GM23248 (cell line): ENCODE measurements around the gene RPS8. TPM values are rescaled to one million over a fixed set of nuclear protein-coding genes. Genes with fewer than 3 reads are reported as not detected.
"Not testable (repeated sequence)": the region's sequence is repeated elsewhere in the genome, so short reads cannot be mapped to it uniquely, and the experiment has no call there.

Experiments used
- DNase-seq: peaks from one replicate; pipeline ENCODE4 v3.0.0-alpha.2; 2015
- H2AFZ ChIP-seq: fragments of 200-600 bp; sonication (generic); 2 replicates; pipeline ENCODE4 v1.6.1; 2016; ENCODE audit warnings: antibody characterized with exemption
- H3F3A ChIP-seq: fragments of 200-600 bp; sonication (generic); 2 replicates; pipeline ENCODE4 v1.6.1; 2016; ENCODE audit warnings: mild to moderate bottlenecking, antibody characterized with exemption, mixed run types; ENCODE audit not compliant: insufficient read depth
- H3K27ac ChIP-seq: fragments of 200-600 bp; sonication (generic); 2 replicates; pipeline ENCODE4 v1.5.1; 2016; ENCODE audit warnings: mild to moderate bottlenecking
- H3K27me3 ChIP-seq: fragments of 200-600 bp; sonication (generic); replicated peaks from 2 replicates; pipeline ENCODE4 v1.6.1; 2016; ENCODE audit warnings: mild to moderate bottlenecking; ENCODE audit not compliant: insufficient read depth
- H3K36me3 ChIP-seq: fragments of 200-600 bp; sonication (generic); 2 replicates; pipeline ENCODE4 v1.6.1; 2016; ENCODE audit warnings: low read depth, mild to moderate bottlenecking
- H3K4me1 ChIP-seq: fragments of 200-600 bp; sonication (generic); 2 replicates; pipeline ENCODE4 v1.6.1; 2016; ENCODE audit warnings: mild to moderate bottlenecking; ENCODE audit not compliant: insufficient read depth
- H3K4me2 ChIP-seq: fragments of 200-600 bp; sonication (generic); one replicate; pipeline ENCODE4 v1.6.1; 2016; ENCODE audit warnings: mild to moderate bottlenecking; ENCODE audit not compliant: unreplicated experiment
- H3K4me3 ChIP-seq: fragments of 200-600 bp; sonication (generic); 2 replicates; pipeline ENCODE4 v1.5.1; 2016; ENCODE audit warnings: mild to moderate bottlenecking
- H3K79me2 ChIP-seq: fragments of 200-600 bp; sonication (generic); 2 replicates; pipeline ENCODE4 v1.6.1; 2016; ENCODE audit warnings: mild to moderate bottlenecking; ENCODE audit not compliant: insufficient read depth
- H3K9ac ChIP-seq: fragments of 200-600 bp; sonication (generic); 2 replicates; pipeline ENCODE4 v1.6.1; 2016; ENCODE audit warnings: mild to moderate bottlenecking
- H3K9me2 ChIP-seq: fragments of 200-600 bp; sonication (generic); 2 replicates; pipeline ENCODE4 v1.6.1; 2016; ENCODE audit warnings: mixed run types, mild to moderate bottlenecking, moderate library complexity; ENCODE audit not compliant: insufficient read depth
- H3K9me3 ChIP-seq: fragments of 200-600 bp; sonication (generic); one replicate; pipeline ENCODE4 v1.6.1; 2017; ENCODE audit warnings: low read depth
- H4K20me1 ChIP-seq: fragments of 200-600 bp; sonication (generic); 2 replicates; pipeline ENCODE4 v1.6.0; 2016; ENCODE audit not compliant: insufficient read depth
- EZH2 ChIP-seq: fragments of 200-600 bp; sonication (generic); IDR thresholded peaks from 2 replicates; pipeline ENCODE4 v1.6.1; 2018; ENCODE audit warnings: antibody characterized with exemption, mild to moderate bottlenecking; ENCODE audit not compliant: insufficient read depth, poor library complexity, severe bottlenecking
- EZH2phosphoT487 ChIP-seq: fragments of 200-600 bp; sonication (generic); IDR thresholded peaks from 2 replicates; pipeline ENCODE4 v1.6.1; 2018; ENCODE audit warnings: antibody characterized with exemption, moderate library complexity, mild to moderate bottlenecking, low read depth; ENCODE audit not compliant: insufficient read depth
- WGBS, 2 experiments: methylation state at CpG; one replicate each; pipeline ENCODE4 v1.1.6; 2015 to 2017; ENCODE audit warnings: low lambda C conversion rate in 2 of 2, low coverage in 1 of 2; ENCODE audit errors: missing lambda C conversion rate in 2 of 2; 5-methylcytosine and 5-hydroxymethylcytosine counted together
- in situ Hi-C: fragments of 300-500 bp; cut with MboI; formaldehyde crosslinking; loops from 2 replicates; pipeline ENCODE4 v1.15.0; 2020
- polyA plus RNA-seq: library from polyadenylated mRNA; unstranded; fragments of >200 nt; fragmentation: Nextera tagmentation; extraction: Ambion mirVana; gene quantifications from 2 replicates; pipeline ENCODE4 v1.2.1, GENCODE V29; 2016
- total RNA-seq: library from RNA; depleted of rRNA; stranded (reverse); fragments of >200 nt; shearing (Covaris generic); gene quantifications from 2 replicates; pipeline ENCODE4 v1.2.3, GENCODE V29; 2014

RPS8 gene
- total and polyA plus RNA-seq, 2 experiments from 2014 or later: 596 to 1,375 TPM

DNA sequence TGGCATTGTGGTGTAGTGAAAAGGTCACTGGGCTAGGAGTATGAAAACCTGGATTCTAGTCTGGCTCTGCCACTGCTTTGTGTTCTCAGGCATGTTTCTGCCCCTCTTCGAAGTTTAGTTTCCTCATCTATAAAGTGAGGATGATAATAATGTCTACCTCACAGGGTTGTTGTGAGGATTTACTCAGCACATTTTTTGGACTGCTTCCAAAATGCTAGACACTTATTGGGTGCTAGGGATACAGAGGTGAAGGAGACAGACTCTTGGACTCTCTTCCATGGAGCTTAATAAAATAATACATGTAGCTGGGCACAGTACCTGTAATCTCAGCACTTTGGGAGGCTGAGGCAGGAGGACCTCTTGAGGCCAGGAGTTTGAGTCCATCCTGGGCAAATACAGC, 32.1 kb upstream of the RPS8 start:
- WGBS, 2 experiments: 95% methylated on average over 1 of the region's 1 CpG
- no peaks in the 10 kb centered on the region for H4K20me1 ChIP-seq
- DNase-seq: peak; percentile 24
- H3K4me3 ChIP-seq: no peak overlapping the region
- peaks cover 69% of the 10 kb centered on the region for H3K79me2 ChIP-seq
- H3K9ac ChIP-seq: no peak overlapping the region; the same call in 1 of the 2 replicates
- peak overlapping the region; percentile 64; the same call in 1 of the 2 replicates for H2AFZ ChIP-seq
- H3K27me3 ChIP-seq: no peaks in the 10 kb centered on the region
- no peaks in the 10 kb centered on the region for H3K9me2 ChIP-seq
- H3F3A ChIP-seq: no peaks in the 10 kb centered on the region
- H3K36me3 ChIP-seq: no peaks in the 10 kb centered on the region
- no peaks in the 10 kb centered on the region for H3K9me3 ChIP-seq
- TF ChIP-seq EZH2phosphoT487 (no peak), EZH2 (no peak)
- no peak overlapping the region for H3K4me2 ChIP-seq
- no peak overlapping the region for H3K27ac ChIP-seq
- H3K4me1 ChIP-seq: peaks cover 12% of the 10 kb centered on the region; the same call in 1 of the 2 replicates
- in situ Hi-C loops: no loop called here

DNA sequence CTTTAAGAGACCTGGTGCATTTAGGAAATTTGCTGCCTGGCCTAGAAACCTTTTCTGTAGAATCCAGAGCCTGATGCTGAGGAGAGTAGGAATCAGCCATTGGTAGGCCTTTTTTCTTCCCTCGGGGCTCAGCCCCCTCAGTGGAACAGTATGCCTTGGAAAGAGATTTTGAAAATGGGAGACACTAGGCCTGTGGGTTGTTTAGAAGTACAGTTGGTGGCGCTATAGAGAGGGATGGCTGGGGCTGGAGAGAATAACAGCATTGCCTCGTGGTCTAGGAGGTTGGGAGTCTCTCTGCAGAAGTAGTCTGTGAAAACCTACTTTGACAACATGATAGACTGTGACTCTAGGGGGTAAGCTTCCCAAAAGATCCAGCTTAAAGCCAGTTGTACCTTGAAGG, 27.5 kb upstream of the RPS8 start:
- Histone ChIP-seq H3K36me3 (no peaks in the 10 kb centered on the region), H3K79me2 (peaks cover 37% of the 10 kb centered on the region), H3K27me3 (no peaks in the 10 kb centered on the region), H3K4me1 (0 out of 2 replicates have a peak, but pooled peaks cover under 1% of the 10 kb centered on the region), H4K20me1 (no peaks in the 10 kb centered on the region), H3K4me3 (no peak overlapping the region), H3K9me2 (no peaks in the 10 kb centered on the region), H3K9ac (no peak overlapping the region), H3F3A (no peaks in the 10 kb centered on the region), H3K9me3 (no peaks in the 10 kb centered on the region), H2AFZ (no peak overlapping the region), H3K4me2 (no peak overlapping the region), H3K27ac (no peak overlapping the region)
- 73 to 79% methylated on average over 3 of the region's 3 CpGs for WGBS, 2 experiments
- in situ Hi-C loops: no loop called here
- no peak for DNase-seq
- TF ChIP-seq EZH2phosphoT487: no peak
- no peak for TF ChIP-seq EZH2

DNA sequence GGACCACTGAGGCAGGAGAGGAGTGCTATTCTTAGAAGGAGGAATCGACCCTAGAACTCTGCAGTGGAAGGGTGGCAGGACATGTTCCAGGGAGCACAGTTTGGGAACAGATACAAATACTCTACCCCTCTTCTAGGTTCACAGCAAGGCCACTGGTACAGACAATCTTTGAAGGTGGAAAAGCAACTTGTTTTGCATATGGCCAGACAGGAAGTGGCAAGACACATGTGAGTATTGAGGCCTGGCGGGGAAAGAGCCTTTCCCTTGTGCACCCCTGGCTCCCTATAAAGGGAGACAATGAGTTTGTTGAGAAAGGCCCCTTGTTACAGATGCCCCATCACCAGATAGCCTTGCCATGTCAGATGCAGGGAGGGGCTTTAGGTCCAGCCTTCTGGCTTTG, 17.9 kb upstream of the RPS8 start:
- Histone ChIP-seq H3K4me2 (no peak overlapping the region), H3K4me3 (no peak overlapping the region), H3K9ac (no peak overlapping the region), H3K9me3 (no peaks in the 10 kb centered on the region), H3K79me2 (no peaks in the 10 kb centered on the region), H3K27me3 (no peaks in the 10 kb centered on the region), H3K9me2 (no peaks in the 10 kb centered on the region), H3K36me3 (no peaks in the 10 kb centered on the region), H2AFZ (no peak overlapping the region), H3K27ac (no peak overlapping the region), H4K20me1 (no peaks in the 10 kb centered on the region), H3K4me1 (no peaks in the 10 kb centered on the region), H3F3A (no peaks in the 10 kb centered on the region)
- no peak for DNase-seq
- 98 to 100% methylated on average over 2 of the region's 2 CpGs for WGBS, 2 experiments
- in situ Hi-C loops: no loop called here
- TF ChIP-seq EZH2phosphoT487 (no peak), EZH2 (no peak)

DNA sequence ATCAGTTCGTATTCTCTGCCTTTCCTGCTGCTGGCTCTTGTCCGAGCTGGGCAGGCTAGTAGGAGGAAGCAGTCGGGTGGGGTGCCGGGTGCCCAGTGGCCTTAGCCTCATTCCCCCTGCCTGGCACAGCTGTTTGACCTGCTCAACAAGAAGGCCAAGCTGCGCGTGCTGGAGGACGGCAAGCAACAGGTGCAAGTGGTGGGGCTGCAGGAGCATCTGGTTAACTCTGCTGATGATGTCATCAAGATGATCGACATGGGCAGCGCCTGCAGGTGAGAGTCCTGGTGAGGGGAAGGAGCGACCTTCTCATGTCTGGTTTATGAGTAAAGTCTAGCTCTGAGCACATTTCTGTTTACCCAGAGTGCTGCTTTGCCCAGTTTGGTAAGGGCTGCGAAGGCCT, 16.3 kb upstream of the RPS8 start:
- 90 to 92% methylated on average over 11 of the region's 11 CpGs for WGBS, 2 experiments
- no peak overlapping the region for H2AFZ ChIP-seq
- H3K9ac ChIP-seq: no peak overlapping the region
- no peak overlapping the region for H3K4me3 ChIP-seq
- H3K27me3 ChIP-seq: no peaks in the 10 kb centered on the region
- H3K36me3 ChIP-seq: no peaks in the 10 kb centered on the region
- H3K79me2 ChIP-seq: no peaks in the 10 kb centered on the region
- DNase-seq: no peak
- no peak overlapping the region for H3K27ac ChIP-seq
- no peaks in the 10 kb centered on the region for H4K20me1 ChIP-seq
- no peak overlapping the region for H3K4me2 ChIP-seq
- H3K4me1 ChIP-seq: no peaks in the 10 kb centered on the region
- in situ Hi-C loops: no loop called here
- no peaks in the 10 kb centered on the region for H3K9me3 ChIP-seq
- TF ChIP-seq EZH2phosphoT487 (no peak), EZH2 (no peak)
- H3F3A ChIP-seq: no peaks in the 10 kb centered on the region
- H3K9me2 ChIP-seq: no peaks in the 10 kb centered on the region

DNA sequence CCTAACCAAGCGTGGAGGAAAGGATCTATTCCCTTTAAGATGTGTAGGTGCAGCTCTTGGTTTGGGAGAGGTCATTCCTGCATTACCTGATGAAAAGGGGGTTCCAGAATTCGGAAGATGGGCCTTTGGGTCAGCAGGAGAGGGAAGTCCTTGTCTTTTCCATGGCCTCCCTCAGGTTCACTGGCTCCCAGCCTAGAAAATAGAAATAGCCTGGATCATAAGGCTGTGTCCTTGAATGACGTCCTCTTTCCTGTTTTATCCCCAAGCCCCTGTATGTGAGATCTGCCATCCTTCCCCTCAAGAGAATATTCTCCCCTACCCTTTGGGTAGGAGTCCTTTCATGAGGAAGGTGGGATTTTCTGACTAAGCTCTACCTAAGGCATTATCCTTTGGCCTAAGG, 14.5 kb upstream of the RPS8 start:
- H3K4me3 ChIP-seq: no peak overlapping the region
- no peaks in the 10 kb centered on the region for H3K9me2 ChIP-seq
- in situ Hi-C loops: no loop called here
- no peaks in the 10 kb centered on the region for H3K9me3 ChIP-seq
- H3K27ac ChIP-seq: no peak overlapping the region
- H3K4me2 ChIP-seq: no peak overlapping the region
- no peaks in the 10 kb centered on the region for H3K27me3 ChIP-seq
- no peaks in the 10 kb centered on the region for H4K20me1 ChIP-seq
- no peak overlapping the region for H2AFZ ChIP-seq
- no peaks in the 10 kb centered on the region for H3K4me1 ChIP-seq
- no peak overlapping the region for H3K9ac ChIP-seq
- no peaks in the 10 kb centered on the region for H3F3A ChIP-seq
- no peaks in the 10 kb centered on the region for H3K79me2 ChIP-seq
- DNase-seq: no peak
- no peaks in the 10 kb centered on the region for H3K36me3 ChIP-seq
- TF ChIP-seq EZH2: no peak
- no peak for TF ChIP-seq EZH2phosphoT487
- 79 to 84% methylated on average over 3 of the region's 3 CpGs for WGBS, 2 experiments

DNA sequence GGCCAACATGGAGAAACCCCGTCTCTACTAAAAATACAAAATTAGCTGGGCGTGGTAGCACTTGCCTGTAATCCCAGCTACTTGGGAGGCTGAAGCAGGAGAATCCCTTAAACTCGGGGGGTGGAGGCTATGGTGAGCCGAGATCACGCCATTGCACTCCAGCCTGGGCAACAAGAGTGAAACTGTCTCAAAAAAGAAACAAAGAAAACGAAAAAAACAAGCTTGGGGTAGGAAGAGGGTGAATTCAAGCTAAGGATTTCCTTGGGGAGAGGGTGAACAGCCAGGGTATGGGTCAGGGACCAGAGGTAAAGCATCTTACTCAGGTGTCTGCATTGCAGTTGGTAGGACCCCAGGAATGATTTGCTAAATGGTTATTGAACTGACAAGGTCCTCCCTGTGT, 8.9 kb upstream of the RPS8 start:
- H3K9me3 ChIP-seq, H3K36me3 ChIP-seq, H3K27ac ChIP-seq, DNase-seq, H3K79me2 ChIP-seq, H3K27me3 ChIP-seq, H3K9ac ChIP-seq, H3K4me2 ChIP-seq, H4K20me1 ChIP-seq, H3K4me3 ChIP-seq, in situ Hi-C loops, H3K9me2 ChIP-seq, H3K4me1 ChIP-seq, H3F3A ChIP-seq, H2AFZ ChIP-seq: not testable (repeated sequence)
- 98 to 99% methylated on average over 6 of the region's 6 CpGs for WGBS, 2 experiments
